Activated CD4-positive, alpha-beta T cell treated with anti-CD3 and anti-CD28 coated beads, Interleukin-10, Interleukin-2, amounts not matched to agents 100 ng/mL and 50 ng/mL, durations not matched to agents 16 hours and 8 hours (primary cell): ENCODE data around the gene ALDOB.

ENCODE experiments used
- DNase-seq: peaks from one replicate; pipeline ENCODE4 v3.0.0-alpha.2; 2020

The ALDOB gene

GRCh38 chr9:101381118-101381517 lies 54.5 kb downstream of the ALDOB start:
- no peak for DNase-seq

GRCh38 chr9:101380295-101380694 lies 55.3 kb downstream of the ALDOB start:
- no peak for DNase-seq

GRCh38 chr9:101376111-101376848 lies 59.3 kb downstream of the ALDOB start:
- DNase-seq = no peak

GRCh38 chr9:101375546-101375945 lies 60.0 kb downstream of the ALDOB start:
- DNase-seq = no peak

- DNase-seq = no peak
These were observed 63.1 kb downstream of the ALDOB start for GRCh38 chr9:101372327-101373118.

- no peak for DNase-seq
These were observed 63.8 kb downstream of the ALDOB start for GRCh38 chr9:101371813-101372212.
